ES-I3 (cell line): ENCODE data around the gene RNASEH2A.

ENCODE experiments used
- H3K36me3 ChIP-seq: 2 replicates; pipeline ENCODE4 v1.6.1; 2013; ENCODE audit warnings: mild to moderate bottlenecking, low read length, control low read depth, moderate library complexity; ENCODE audit not compliant: insufficient read depth
- H3K4me1 ChIP-seq: 2 replicates; pipeline ENCODE4 v1.6.1; 2013; ENCODE audit warnings: mild to moderate bottlenecking, control low read depth, low read length; ENCODE audit not compliant: insufficient read depth
- H3K9ac ChIP-seq: 2 replicates; pipeline ENCODE4 v1.6.1; 2013; ENCODE audit warnings: low read depth, mild to moderate bottlenecking, low read length, moderate library complexity
- H3K9me3 ChIP-seq: 2 replicates; pipeline ENCODE4 v1.6.1; 2013; ENCODE audit warnings: mild to moderate bottlenecking, low read length, moderate library complexity; ENCODE audit not compliant: control insufficient read depth, insufficient read depth

The RNASEH2A gene

DNA sequence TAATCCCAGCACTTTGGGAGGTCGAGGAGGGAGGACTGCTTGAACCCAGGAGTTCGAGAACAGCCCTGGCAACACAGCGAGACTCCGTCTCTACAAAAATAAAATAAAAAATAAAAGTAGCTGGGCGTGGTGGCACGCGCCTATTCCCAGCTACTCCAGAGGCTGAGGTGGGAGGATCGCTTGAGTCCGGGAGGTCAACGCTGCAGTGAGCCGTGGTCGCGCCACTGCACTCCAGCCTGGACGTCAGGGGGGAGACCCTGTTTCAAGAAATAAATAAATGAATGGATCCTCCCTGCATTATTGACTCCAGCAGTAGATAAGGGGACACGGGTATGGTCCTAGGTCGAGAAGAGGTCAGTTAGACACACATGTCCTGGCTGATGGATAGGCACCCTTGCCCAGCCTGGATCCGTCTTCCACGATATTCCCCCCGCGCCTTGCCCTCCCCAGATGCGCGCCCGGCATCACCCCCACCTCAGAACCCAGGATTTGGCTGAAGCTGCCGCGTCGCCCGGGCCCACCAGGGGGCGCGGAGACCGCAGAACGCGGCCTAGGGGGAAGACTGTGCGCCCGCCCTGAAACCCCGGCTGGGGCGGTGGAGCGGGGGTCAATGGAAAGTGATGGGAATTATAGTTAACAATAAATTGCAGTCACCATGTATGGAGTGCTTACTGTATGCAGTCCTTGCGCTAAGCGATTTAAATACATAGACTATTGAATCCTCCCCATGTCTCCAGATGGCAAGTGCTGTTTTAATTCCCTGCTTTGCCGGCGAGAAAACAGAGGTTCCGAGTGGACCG, 29.0 kb upstream of the RNASEH2A start:
- Histone ChIP-seq H3K36me3 (no peaks in the 10 kb centered on the region), H3K9me3 (no peaks in the 10 kb centered on the region), H3K4me1 (no peaks in the 10 kb centered on the region; the same call in 1 of the 2 replicates), H3K9ac (peak overlapping the region; percentile 66; the same call in 1 of the 2 replicates)

DNA sequence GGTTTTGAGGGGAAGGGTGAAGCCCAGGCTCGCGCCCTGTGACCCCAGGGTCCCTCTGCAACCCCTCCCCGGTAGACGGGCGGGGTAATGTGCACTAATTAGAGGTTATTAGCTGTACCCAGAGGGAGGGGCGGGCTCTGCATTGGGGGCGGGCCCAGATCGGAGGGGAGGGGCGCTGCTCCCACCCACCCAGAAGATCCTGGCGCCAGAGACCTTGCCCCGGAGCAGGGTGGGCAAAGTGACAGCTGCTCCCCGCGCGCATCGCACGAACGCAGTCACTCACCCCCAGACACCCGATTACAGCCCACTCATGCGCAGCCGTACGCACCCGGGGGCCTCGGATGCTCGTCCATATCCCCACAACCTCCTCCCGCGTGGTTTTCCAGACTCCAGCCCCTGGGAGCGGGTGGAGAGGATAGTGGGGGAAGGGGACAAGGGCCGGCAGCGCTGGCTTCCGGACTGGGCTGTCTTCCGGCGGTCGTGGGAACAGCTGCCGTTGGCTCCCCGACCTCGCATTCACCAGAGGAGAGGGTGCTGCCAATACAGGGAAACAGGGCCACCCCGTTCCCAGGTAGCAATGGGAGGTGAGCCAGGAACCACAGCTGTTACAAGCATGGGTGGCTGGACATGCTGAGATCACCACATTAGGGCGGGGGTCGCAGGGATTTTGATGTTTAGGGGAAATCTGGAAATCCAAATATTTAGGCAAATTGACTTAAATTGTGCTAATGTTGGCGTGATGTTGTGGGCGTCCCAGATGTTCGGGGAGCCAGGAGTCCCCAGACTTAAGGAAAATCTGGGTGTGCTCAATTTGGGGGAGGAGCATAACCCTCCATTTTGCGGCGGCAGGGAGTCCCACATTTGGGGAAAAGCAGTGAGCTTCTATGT, 28.1 kb upstream of the RNASEH2A start:
- Histone ChIP-seq H3K36me3 (no peaks in the 10 kb centered on the region), H3K9me3 (no peaks in the 10 kb centered on the region), H3K9ac (peak overlapping the region; percentile 66), H3K4me1 (no peaks in the 10 kb centered on the region; the same call in 1 of the 2 replicates)

DNA sequence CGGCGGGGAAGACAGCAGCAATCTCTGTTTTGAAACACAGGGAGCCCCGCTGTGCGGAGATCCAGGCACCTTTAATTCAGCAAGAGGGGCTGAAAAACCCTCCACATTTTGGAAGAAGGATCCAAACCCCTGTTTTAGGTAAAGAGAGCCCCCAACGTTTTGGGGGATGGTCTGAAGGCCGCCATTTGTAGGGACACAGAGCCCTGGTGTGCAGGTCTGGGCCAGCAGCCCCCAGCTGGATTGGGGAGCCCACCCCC, 27.6 kb upstream of the RNASEH2A start:
- no peaks in the 10 kb centered on the region for H3K9me3 ChIP-seq
- H3K9ac ChIP-seq = peak overlapping the region; percentile 66
- peaks cover 4% of the 10 kb centered on the region; the same call in 1 of the 2 replicates for H3K4me1 ChIP-seq
- H3K36me3 ChIP-seq = no peaks in the 10 kb centered on the region

DNA sequence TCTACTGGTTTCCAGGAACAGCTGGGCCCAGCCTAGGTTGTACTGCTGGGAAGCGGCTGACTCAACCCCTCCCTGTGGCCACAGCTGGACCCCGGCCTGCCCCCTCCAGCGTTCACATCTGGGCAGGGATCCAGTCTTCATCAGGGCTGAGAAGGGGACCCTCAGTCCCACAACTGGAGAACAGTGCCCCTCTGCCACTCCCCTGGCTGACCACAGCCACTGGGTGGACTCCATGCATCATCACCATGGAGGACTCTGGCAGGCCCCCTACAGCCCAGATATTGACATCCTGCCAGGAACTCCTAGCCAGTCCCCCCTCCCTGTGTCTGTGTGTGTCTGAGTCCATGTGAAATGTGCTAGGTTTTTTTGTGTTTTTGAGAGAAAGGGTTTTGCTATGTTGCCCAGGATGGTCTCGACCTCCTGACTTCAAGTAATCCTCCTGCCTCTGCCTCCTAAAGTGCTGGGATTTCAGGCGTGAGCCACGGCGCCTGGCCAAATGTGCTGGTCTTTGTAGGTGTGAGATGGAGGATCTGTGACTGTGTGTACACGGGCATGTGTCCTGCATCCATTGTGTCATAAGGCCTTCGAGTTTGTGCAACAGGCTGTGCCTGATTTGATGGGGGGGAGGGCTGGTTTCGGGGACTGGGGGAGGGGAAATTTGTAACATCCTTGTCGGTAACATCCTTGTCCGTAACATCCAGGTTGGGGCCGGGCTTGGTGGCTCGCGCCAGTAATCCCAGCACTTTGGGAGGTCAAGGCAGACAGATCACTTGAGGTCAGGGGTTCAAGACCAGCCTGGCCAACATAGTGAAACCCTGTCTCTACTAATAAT, 27.0 kb upstream of the RNASEH2A start:
- Histone ChIP-seq H3K36me3 (no peaks in the 10 kb centered on the region), H3K4me1 (peaks cover 4% of the 10 kb centered on the region; the same call in 1 of the 2 replicates), H3K9me3 (no peaks in the 10 kb centered on the region), H3K9ac (peak overlapping the region; percentile 66)

DNA sequence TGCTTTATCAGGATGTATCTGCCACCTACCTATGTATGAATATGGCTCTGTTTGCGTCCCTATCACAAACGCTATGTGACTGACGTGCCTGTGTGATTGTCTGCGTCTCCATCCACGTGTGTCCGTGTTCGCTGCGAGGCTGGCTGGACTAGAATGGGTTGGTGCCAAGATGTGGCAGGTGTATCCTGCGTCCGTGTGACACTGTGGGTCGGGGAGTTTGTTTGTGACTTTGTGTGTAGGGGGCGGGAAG, 24.3 kb upstream of the RNASEH2A start:
- H3K4me1 ChIP-seq = peaks cover 9% of the 10 kb centered on the region; the same call in 1 of the 2 replicates
- H3K9me3 ChIP-seq = no peaks in the 10 kb centered on the region
- peak overlapping the region; percentile 55; the same call in 1 of the 2 replicates for H3K9ac ChIP-seq

DNA sequence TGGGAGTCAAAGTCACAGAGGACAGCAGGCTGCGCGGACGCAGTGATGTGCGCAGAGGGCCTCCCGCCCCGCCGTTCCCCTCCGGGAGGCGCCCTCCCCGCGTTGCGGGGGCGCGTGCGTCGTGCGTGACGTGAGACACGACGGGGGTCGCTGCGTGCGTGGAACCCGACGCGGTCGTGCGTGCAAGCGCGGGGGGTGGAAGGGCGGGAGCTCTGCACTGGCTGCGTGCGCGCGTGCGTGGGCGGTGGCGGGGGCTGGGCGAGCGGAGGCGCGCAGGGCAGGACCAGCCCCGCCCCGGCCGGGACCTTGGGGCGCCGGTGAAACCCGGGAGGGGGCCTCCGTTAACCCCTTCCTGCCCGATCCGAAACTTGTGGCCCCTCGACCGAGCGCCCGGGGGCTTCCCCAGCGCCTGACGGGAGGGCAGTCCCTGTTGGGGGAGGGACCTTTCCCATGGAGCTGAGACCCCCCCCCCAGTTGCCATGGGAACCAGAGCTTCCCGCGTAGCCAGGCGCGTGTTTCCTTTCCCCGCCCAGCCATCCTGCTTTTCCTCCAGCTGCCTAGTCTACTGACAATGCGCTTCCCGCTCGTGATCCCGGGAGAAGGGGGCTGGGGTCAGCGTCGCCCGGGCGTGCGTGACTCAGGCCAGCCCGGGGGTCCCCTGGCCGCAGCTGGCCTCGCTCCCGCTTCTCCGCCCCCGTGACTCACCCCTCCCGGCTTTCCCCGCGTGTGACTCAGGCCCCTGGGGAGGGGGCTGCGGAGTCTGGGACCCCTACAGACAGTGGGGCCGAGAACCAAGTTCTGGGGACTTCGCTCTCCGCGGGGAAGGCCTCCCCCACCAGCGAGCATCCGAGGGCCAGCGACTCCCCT, 23.7 kb upstream of the RNASEH2A start:
- Histone ChIP-seq H3K36me3 (no peaks in the 10 kb centered on the region), H3K9ac (peak overlapping the region; percentile 55; the same call in 1 of the 2 replicates), H3K9me3 (no peaks in the 10 kb centered on the region), H3K4me1 (peaks cover 9% of the 10 kb centered on the region; the same call in 1 of the 2 replicates)

More for the DNA sequence above, 24.3 kb upstream of the RNASEH2A start:
- no peaks in the 10 kb centered on the region for H3K36me3 ChIP-seq

DNA sequence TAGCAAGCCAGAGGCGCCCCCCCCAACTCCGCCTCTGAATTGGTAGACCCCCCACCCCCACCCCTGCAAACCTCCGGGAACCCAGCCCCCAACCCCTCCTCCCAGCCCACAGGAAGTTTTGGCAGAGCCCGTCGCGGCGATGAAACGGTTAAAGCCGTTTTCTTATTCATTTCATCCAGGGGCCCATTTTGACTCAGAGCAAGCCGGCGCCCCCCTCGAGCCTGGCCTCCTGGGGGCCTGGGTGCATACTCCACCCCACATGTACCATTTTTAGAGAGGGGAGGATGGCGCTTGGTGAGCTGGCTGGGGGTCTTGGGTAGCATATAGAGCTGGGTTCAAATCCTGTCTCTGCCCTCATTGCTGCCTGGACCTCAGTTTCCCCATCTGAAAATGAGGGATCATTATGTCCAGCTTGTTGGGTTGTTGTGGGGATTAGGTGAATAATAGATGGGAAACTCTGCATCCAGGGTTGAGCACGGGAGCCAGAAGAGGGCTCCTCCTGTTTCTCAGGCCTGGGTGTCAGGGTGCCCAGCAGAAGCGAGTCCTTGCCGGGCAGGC, 23.0 kb upstream of the RNASEH2A start:
- no peak overlapping the region for H3K9ac ChIP-seq
- peaks cover 13% of the 10 kb centered on the region for H3K4me1 ChIP-seq

DNA sequence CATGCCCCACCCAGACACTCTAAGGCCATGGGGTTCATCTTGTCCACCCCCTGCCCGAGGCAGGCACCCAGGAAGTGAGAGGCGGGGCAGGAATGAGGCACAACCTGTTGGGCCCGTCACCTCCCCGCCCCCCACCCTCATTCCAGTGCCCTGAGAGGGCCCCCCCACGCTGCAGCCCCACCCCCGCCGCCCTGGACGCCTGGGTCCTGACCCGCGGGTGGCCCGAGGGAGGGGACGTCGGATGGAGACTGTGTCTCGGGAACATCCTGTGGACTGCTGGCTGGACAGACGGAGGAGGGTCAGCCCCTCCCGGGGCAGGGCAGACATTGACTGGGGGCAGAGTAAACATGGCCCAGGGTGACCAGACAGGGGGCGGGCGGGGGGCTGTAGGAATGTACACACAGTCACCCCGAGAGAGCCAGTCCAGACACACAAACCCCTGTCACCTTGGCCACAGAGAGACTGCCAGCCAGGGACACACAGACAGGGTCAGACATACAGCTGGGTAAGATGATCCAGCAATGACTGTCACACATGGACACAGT, 22.5 kb upstream of the RNASEH2A start:
- H3K9me3 ChIP-seq = no peaks in the 10 kb centered on the region
- H3K9ac ChIP-seq = no peak overlapping the region
- peaks cover 18% of the 10 kb centered on the region for H3K4me1 ChIP-seq
- no peaks in the 10 kb centered on the region for H3K36me3 ChIP-seq

More for the DNA sequence above, 23.0 kb upstream of the RNASEH2A start:
- Histone ChIP-seq H3K9me3 (no peaks in the 10 kb centered on the region), H3K36me3 (no peaks in the 10 kb centered on the region)

DNA sequence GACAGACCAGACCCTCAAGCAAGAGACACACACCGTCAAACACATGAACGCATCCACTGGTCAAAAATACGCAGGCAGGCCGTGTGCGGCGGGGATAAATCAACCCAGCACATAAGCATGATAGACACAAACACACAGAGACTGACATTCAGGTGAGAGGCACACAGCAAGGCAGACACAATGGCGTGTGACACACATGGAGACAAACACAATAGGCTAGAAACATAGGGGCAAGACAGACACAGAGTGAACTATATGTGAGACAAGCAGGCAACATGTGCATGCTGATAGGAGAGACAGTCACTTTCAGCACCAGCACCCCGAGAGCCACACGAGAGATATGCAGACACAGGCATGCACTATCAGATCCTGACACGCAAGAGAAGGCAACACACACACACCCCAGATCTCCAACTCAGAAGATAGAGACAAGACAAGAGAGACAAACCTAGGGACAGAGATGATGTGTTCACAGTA, 22.0 kb upstream of the RNASEH2A start:
- Histone ChIP-seq H3K36me3 (no peaks in the 10 kb centered on the region), H3K9me3 (no peaks in the 10 kb centered on the region), H3K9ac (no peak overlapping the region), H3K4me1 (peaks cover 19% of the 10 kb centered on the region)

DNA sequence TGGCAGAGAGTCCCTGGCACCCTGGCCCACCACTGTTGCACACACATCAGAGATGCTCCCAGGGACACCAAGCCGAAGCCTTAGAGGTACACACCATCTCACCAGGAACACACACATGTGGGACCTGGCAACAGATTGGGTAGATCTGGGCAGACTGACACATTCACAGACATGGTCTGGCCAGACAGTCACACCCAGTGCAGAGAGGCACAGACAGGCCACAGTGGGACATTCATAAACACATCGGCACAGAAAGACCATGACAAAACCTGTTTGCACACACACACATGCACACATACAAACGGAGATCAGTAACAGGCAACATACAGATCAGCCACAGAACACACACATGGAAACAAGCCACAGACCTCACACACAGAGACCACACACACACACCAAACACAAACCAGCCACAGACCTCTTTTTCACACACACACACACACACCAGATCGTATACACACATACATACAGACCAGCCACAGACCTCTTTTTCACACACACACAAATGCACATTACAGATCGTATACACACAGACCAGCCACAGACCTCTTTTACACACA, 21.4 kb upstream of the RNASEH2A start:
- Histone ChIP-seq H3K36me3 (no peaks in the 10 kb centered on the region), H3K9ac (no peak overlapping the region), H3K4me1 (peaks cover 19% of the 10 kb centered on the region), H3K9me3 (no peaks in the 10 kb centered on the region)

DNA sequence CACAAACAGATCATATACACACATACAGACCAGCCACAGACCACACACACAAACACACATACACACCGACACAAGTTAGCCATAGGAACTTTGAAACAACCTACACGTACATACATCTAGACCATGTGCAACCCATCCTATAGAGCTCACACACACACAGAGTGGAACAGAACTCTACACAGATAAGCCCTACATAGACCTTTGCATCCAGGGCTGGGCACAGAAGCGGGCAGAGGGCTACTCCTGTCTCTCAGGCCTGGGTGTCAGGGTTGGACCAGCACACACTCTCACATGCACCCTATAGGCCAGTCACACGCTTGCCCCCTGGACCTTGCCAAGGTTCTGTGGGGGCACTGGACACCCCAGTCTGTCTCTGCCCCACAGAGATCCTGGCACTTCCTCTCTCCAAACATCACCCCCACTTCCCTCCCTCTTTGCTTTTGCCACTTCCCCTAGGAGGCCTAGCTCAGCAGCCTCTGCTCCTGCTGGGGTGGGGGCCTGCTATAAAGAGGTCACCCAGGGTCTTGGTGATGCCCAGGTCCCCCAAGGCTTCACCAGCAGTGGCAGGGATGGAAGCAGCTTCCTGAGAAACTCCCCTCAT, 20.9 kb upstream of the RNASEH2A start:
- no peaks in the 10 kb centered on the region for H3K9me3 ChIP-seq
- H3K9ac ChIP-seq = no peak overlapping the region
- H3K4me1 ChIP-seq = peaks cover 19% of the 10 kb centered on the region
- H3K36me3 ChIP-seq = no peaks in the 10 kb centered on the region

DNA sequence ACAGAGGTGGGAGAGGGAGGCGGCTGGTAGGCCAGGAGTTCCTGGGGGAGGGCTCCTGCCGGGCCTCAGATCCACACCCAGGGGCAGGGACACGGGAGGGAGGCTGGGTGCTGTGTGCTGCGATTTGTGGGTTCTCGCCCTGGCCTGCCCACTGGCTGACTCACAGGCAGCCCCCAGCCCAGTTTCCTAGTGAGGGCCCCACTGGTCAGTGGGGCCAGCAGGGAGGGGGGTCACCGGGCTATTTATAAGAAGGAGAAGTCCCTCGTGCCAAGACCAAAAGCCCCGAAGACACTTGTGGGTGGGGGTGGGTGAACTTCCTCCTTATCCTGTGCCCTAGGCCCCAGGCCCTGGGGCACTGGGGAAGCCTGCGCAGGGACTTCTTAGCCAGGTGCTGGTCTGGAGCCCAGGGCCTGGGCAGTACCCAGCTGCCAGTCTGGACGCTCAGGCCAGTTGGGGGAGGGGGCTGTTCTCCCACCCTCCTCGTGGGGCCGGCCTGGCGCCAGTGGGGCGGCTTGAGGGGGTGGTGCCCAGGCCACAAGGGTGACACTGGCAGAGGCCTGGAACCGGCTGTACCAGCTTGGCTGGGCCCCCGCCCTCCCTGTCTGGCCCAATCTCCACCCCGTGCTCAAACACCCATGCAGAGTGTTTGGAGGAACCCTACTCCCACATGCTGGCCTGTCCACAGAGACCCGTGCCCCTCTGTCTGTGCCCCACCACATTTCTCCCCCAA, 20.1 kb upstream of the RNASEH2A start:
- H3K9me3 ChIP-seq = no peaks in the 10 kb centered on the region
- peaks cover 19% of the 10 kb centered on the region for H3K4me1 ChIP-seq
- no peaks in the 10 kb centered on the region for H3K36me3 ChIP-seq
- no peak overlapping the region for H3K9ac ChIP-seq
